GM12891 (cell line): ENCODE measurements around the gene CDC42BPA.

Experiments
- POLR2A ChIP-seq: IDR thresholded peaks from 2 replicates; pipeline ENCODE4 v1.6.1; 2011; ENCODE audit warnings: low read depth, low read length, control low read depth
- POLR2AphosphoS5 ChIP-seq: IDR thresholded peaks from 2 replicates; pipeline ENCODE4 v1.6.1; 2011; ENCODE audit warnings: low read depth, low read length, control low read depth
- TAF1 ChIP-seq: IDR thresholded peaks from 2 replicates; pipeline ENCODE4 v1.6.1; 2011; ENCODE audit warnings: low read depth, low read length, control low read depth

GRCh38 chr1:227049253-227049652 is 269.0 kb downstream of the CDC42BPA start:
- TF ChIP-seq POLR2AphosphoS5: no peak
- TF ChIP-seq TAF1: no peak
- TF ChIP-seq POLR2A: no peak
